HG03469 (cell line): ENCODE results near the gene GEN1.

Source experiments
- ATAC-seq: cut with Tn5 transposase; IDR thresholded peaks from one replicate; pipeline ENCODE4 v1.9.1; 2021; ENCODE audit warnings: mild to moderate bottlenecking, moderate library complexity, moderate number of reproducible peaks; ENCODE audit not compliant: unreplicated experiment

Gene GEN1

GRCh38 chr2:17793803-17794354 lies 39.9 kb downstream of the GEN1 start:
- no peak for ATAC-seq

- ATAC-seq = no peak
These were observed 41.4 kb downstream of the GEN1 start for GRCh38 chr2:17795309-17795708.

- ATAC-seq = no peak
These were observed 44.4 kb downstream of the GEN1 start for GRCh38 chr2:17798338-17798737.

- no peak for ATAC-seq
These were observed 45.6 kb downstream of the GEN1 start for GRCh38 chr2:17799301-17800120.

GRCh38 chr2:17800219-17800618 lies 46.3 kb downstream of the GEN1 start:
- ATAC-seq = no peak

GRCh38 chr2:17800693-17801458 lies 46.9 kb downstream of the GEN1 start:
- ATAC-seq = no peak

- ATAC-seq = no peak
These were observed 49.6 kb downstream of the GEN1 start for GRCh38 chr2:17803497-17803896.

GRCh38 chr2:17804358-17804757 lies 50.4 kb downstream of the GEN1 start:
- peak; percentile 62 for ATAC-seq

- peak; percentile 28 for ATAC-seq
These were observed 51.2 kb downstream of the GEN1 start for GRCh38 chr2:17805166-17805565.

GRCh38 chr2:17805717-17806363 lies 51.9 kb downstream of the GEN1 start:
- no peak for ATAC-seq

- ATAC-seq = peak; percentile 29
These were observed 59.2 kb downstream of the GEN1 start for GRCh38 chr2:17813010-17813741.

- peak; percentile 84 for ATAC-seq
These were observed 60.0 kb downstream of the GEN1 start for GRCh38 chr2:17813742-17814473.

GRCh38 chr2:17814601-17815000 lies 60.7 kb downstream of the GEN1 start:
- ATAC-seq = no peak

- peak; percentile 21 for ATAC-seq
These were observed 61.7 kb downstream of the GEN1 start for GRCh38 chr2:17815468-17816184.

GRCh38 chr2:17816396-17817245 lies 62.7 kb downstream of the GEN1 start, which contains the start of gene MSGN1:
Gene MSGN1, plus strand, starts transcription at chr2:17816460. Its CDS starts 59 bp downstream, at chr2:17816519.
- ATAC-seq = no peak

- no peak for ATAC-seq
These were observed 64.4 kb downstream of the GEN1 start for GRCh38 chr2:17818235-17818815.

- no peak for ATAC-seq
These were observed 67.1 kb downstream of the GEN1 start for GRCh38 chr2:17821080-17821479.
